Measurements from ENCODE around the gene BCLAF1.

DNA sequence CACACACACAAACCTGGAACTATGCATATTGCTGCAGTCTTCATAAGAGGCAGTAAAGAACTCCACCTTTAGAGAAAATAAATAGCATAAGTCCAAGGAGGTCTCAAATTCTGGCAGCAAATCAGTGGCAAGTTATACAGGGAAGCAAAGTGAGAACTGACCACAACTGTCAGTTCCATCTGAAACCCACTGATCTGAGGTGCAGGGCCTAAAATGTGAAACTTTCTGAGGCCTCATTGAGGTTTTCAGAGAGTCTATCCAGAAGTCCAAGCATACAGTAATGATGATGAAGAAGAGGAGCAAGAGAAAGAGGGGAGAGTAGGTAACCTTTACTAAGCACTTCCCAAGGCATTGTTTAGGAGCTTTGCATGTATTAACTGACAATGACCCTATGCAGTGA is 75.8 kb downstream of the BCLAF1 start:
- TF ChIP-seq, protein P1, sequence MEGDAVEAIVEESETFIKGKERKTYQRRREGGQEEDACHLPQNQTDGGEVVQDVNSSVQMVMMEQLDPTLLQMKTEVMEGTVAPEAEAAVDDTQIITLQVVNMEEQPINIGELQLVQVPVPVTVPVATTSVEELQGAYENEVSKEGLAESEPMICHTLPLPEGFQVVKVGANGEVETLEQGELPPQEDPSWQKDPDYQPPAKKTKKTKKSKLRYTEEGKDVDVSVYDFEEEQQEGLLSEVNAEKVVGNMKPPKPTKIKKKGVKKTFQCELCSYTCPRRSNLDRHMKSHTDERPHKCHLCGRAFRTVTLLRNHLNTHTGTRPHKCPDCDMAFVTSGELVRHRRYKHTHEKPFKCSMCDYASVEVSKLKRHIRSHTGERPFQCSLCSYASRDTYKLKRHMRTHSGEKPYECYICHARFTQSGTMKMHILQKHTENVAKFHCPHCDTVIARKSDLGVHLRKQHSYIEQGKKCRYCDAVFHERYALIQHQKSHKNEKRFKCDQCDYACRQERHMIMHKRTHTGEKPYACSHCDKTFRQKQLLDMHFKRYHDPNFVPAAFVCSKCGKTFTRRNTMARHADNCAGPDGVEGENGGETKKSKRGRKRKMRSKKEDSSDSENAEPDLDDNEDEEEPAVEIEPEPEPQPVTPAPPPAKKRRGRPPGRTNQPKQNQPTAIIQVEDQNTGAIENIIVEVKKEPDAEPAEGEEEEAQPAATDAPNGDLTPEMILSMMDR (IDR thresholded peaks at IDR 0.05), result no peak
- TF ChIP-seq POLR2A (IDR thresholded peaks at IDR 0.05), result no peak
